Dermis microvascular lymphatic vessel endothelial cell (primary cell): ENCODE measurements around the gene STOML1. TPM values are rescaled to one million over a fixed set of nuclear protein-coding genes. Genes with fewer than 3 reads are reported as not detected.
"Not testable (repeated sequence)": the region's sequence is repeated elsewhere in the genome, so short reads cannot be mapped to it uniquely, and the experiment has no call there.

ENCODE experiments used
- DNase-seq, 2 donors: peaks; one replicate each; pipeline versions ENCODE4 v3.0.0 to v3.0.0-alpha.2; 2010; ENCODE audit warnings: low read depth in 2 of 2
- total RNA-seq: library from RNA; depleted of rRNA; stranded (reverse); fragments of >200 nt; gene quantifications from 2 replicates; pipeline ENCODE4 v1.2.1, GENCODE V29; 2014

The STOML1 gene
- total RNA-seq, 1 donor from 2014 or later: 8.6 TPM

DNA sequence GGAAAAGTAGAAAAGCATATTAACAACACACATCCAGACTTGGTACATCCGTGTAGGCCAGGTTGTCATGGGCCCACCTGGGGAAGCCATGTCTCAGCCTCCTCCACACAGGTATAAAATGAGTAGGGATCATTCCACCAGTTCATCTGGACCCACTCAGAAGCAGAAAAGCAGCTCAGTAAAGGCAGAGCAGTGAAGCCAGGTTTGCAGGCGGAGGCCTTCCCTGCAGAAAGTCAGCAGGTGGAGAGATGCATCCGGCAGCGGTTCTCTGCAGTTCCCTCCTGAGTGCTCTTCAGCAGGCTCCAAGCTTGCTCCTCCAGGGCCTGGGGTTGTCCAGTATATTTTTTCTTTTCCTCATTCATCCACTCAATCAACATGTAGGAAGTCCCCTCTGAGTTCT is 43.7 kb downstream of the STOML1 start:
- DNase-seq: no peak

DNA sequence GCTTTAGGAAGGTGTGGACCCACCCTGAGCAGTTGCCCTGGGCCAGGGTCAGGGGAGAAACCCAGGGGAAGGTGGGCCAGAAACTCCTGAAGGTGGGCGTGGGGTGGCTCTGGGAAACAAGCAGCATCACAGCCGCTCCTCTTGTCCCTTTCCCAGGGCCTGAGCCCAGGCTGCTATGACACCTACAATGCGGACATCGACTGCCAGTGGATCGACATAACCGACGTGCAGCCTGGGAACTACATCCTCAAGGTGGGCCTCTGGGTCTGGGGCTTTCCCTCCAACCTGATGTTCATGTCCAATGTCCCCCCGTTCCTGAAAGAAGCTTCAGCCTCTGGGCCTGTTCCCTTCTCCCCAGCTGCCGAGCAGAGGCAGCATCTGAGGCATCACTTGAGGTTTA is 44.4 kb downstream of the STOML1 start:
- DNase-seq: no peak

DNA sequence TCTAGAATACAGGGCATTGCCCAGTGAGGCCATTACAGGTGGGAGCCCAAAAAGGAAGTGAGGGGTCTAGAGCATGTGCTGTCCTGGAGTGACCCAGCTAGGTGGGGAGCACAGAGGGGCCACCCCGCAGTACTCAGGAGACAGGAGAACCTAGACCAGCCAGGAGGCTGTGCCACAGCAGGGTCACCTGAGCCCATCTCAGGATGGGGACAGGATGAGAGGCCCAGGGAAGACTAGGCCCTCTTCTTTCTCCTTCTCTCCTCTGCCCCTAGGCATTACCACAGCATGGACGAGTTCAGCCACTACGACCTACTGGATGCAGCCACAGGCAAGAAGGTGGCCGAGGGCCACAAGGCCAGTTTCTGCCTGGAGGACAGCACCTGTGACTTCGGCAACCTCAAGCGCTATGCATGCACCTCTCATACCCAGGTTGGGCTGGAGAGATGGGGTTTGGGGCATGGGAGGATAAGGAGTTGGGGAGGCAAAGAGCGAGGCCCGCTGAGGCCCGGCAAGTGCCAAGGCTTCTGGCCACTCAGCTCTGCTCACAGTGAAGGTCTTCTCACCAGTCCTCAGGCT is 45.2 kb downstream of the STOML1 start:
- DNase-seq: no peak

DNA sequence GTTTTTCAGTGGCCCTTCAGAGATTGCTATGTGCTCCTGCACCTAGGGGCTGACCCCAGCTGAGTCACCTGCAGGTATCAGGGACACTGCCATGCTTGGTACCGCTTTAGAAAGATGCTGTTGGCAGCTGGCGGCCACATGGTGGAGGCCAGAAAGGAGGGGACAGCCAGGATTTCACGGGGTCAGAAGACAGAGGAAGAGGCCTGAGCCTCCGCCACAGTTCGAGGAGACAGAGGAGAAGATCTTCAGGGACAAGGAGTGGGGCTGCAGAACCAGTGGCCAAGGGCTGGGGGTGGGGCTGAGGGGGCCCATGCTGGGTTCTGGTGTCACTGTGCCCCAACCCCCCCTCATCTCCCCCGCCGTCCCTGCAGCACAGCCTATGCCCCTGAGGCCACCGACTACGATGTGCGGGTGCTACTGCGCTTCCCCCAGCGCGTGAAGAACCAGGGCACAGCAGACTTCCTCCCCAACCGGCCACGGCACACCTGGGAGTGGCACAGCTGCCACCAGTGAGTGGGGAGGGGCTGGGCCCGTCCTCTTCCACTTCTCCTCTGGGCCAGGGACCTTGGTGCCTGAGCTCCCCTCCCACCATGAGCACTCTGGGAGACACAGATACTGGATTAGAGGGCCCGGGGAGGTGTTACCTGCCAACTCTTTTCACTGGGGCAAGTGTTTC is 45.9 kb downstream of the STOML1 start:
- DNase-seq: no peak

DNA sequence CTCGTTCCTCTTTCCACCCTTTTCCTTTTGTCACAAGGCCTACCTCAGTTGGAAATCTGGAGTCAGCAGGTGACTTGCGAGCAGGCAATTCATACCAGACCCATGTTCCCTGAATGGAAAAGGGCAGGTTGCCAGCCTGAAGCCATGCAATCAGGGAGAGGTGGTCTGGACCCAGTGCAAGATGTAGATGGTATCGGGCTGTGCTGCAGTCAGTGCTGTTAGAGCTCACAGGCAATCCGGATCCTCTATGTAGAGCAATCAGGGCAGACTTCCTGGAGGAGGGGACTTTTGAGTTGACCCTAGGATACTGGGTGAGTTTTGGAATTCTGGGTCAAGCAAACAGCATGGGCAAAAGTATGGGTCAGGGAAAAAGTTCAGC is 47.0 kb downstream of the STOML1 start:
- no peak for DNase-seq

DNA sequence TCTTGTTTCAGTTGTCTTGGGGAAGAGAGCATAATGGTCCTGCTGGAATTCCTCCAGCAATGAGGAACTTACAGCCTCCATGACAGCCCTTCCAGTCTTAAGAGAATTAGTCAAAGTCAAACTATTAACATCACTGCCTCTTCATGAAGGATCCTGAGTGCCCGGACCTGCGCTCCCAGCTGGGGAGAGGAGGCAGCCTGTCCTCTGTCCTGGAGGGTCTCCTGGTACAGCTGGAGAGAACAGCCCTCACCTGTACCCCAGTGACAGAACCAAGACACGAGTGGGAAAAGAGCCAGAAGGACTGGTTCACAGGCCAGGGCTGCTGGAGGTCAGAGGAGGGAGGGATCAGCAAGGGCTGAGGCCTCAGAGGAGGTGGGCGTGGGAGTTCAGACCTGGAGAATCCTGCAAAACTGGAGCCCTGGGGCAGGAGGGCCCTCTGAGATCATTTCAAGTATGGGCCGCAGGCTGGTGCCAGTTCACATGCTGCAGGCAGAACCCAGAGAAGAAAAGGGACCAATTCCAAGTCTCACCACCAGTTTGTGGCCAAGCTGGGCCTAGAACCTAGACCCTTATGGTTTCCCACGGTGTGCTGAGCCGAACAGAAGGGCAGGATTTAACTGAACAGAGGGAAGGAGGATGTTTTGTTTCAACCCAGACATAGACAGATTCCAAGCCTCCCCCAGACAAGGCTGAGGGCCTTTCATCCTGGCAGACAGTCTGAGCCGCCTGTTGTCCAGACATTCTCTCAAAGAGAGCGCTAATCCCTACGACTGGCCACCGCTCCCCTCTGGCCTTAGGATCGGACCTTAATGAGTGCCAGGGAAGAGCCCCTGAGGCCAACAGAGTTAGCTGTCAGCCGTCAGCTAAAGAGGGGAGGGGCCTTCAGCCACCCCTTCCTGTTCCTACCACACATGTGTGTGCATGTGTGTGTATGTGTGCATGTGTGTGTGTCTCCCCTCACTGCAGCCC is 47.6 kb downstream of the STOML1 start:
- no peak for DNase-seq

DNA sequence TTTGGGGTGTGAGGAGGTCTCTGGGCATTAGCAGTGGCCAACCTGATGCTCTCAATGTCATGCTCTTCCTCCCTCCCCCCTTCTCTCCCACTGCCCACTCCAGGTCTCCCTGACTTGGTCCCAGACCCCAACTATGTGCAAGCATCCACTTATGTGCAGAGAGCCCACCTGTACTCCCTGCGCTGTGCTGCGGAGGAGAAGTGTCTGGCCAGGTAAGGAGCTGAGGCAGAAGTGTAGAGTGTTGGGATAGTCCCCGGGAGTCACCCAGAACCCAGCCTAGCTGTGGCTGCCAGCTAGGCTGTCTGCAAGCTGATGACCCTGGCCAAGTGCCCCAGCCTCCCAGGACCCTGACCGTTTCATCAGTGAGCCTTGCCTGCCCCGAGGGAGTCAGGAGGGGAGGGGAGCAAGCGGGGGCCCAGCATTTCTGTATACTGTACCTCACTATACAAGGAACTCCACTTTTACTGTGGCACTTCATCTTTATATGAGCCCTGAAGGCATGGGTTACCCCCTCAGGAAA is 49.3 kb downstream of the STOML1 start:
- no peak for DNase-seq

DNA sequence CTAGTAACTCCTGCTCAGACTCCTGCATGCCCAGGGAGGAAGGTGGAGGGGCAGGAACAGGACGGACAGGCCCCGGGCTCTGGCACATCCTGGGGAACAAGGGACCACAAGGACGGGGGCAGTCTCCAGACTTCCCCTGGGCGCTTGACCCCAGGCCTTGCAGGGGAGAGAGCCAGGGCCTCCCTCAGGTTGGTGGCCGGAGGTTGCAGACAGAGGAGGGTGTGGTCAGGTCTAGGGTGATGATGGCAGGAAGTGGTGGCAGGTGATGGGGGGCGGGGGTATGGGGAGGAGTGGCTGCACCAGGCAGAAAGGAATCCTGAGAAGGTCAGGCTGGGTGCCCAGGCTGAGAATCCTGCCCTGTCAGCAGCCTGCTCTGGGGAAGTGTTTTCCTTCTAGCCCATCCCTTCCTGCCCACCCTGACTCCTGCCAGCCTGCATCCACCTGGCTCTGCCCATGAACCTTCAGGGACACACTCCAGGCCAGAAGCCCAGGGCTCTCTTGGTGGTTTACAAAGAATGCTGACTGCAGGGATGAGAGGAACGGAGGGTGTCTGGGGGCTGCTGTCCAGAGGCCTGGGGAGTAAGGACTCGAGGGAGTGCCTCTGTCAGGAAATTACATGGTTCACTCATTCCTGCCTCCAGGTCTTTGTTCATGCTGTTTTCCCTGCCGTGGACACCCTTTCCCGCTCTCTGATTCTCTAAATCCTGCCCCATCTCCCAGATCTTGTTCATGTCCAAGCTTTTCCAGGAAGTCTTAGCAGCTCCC is 50.0 kb downstream of the STOML1 start:
- no peak for DNase-seq

DNA sequence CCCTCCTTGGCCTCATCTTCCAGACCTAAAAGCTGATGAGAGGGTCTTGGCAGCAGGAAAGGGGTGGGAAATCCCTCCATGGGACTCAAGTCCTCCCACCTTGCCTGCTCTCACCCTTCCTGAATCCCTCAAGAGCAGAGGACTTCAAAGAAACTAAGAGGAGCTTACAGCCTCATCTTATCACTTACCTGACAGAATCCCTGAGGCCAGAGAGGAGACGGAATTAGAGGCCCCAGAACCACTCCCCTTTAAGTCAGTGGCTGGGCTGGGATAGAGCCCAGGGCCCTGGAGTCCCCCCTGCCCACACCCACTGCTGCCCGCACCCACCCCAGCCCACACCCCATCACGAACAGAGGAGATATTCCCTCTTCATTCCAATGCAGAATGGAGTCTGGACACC is 50.6 kb downstream of the STOML1 start:
- DNase-seq: no peak

DNA sequence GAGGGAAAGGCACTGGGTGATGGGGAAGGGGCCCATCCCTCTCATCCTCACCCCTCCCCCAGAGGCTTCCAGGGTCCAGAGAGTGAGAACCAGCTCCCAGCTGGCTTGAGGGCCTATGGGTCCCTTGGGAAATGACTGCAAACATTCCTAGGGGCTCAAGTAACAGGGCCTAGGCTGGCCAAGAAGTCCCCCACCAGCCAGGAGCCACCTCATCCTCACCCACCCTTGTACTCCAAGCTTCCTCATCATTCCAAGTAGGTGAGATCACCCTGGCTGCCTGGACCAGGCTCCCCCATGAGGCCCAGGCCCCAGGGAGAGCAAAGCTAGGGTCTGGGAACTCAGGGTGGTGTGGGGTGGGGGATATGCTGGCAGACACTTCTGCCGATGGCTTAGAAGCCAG is 51.1 kb downstream of the STOML1 start:
- DNase-seq: no peak

DNA sequence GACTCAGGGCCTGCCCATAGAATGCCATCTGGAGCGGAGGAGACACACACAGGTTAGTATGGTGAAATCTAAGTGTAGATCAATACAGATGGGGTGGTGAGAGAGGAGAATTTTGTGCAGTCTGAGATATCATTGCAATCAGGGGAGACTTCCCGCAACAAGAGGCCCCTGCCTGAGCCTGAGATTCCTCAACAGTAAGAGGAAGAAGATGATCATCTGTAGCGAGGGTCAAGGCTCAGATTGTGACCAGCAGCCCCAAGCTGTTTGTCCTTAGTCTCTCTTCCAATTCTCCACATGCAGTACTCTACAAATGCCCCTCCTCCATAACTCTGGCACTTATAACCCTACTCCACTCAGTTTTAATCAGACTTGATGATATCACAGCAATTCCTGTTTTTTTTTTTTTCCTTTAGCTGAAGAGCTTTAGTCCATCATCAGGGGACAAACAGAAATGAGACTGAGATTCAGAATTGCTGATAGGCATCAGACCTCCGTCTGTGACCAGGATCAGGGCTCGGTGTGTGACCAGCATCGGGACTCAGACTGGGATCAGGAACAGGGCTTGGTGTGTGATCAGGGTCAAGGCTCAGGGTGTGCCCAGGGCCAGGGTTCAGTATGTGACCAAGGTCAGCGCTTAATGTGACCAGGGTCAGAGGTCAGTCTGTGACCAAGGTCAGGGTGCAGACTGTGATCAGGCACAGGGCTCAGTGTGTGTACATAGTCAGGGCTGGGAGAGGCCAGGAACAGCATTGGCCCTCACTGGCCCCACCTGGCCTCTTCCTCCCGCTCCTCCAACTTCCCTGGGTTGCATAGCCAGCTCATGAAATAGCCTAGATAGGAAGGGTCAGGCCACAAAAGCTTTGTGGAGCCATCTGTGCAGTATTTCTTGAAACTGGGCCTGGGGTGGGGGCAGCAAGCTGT is 51.8 kb downstream of the STOML1 start:
- no peak for DNase-seq

DNA sequence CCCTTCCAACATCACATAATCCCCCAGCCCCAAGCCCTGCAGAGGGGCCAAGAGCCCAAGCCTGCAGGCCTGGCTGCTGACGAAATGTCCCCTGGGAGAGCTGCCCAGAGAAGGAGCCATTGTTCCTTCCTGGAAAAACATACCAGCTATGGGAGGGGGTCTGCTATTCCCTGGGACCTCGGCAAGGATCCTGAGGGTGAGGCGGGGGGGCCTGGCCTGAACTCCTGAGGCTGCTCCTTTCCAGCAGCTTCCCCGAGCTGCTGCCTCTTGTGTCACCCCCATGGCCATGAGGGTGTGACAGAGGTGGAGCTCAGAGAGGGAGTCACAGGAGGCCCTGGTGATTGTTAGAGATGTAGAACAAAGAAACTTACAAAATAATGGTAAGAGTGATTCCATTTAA is 53.0 kb downstream of the STOML1 start:
- no peak for DNase-seq

DNA sequence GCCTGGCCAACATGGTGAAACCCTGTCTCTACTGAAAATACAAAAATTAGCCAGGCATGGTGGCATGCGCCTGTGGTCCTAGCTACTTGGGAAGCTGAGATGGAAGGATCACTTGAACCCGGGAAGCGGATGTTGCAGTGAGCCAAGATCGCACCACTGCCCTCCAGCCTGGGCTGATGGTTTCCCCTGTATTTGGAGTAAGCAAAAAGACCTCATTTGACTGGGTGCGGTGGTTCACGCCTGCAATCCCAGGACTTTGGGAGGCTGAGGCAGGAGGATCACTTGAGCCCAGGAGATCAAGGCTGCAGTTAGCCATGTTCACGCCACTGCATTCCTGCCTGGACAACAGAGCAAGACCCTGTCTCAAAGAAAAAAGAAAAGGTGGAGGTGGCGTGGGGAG is 53.6 kb downstream of the STOML1 start:
- DNase-seq: not testable (repeated sequence)

DNA sequence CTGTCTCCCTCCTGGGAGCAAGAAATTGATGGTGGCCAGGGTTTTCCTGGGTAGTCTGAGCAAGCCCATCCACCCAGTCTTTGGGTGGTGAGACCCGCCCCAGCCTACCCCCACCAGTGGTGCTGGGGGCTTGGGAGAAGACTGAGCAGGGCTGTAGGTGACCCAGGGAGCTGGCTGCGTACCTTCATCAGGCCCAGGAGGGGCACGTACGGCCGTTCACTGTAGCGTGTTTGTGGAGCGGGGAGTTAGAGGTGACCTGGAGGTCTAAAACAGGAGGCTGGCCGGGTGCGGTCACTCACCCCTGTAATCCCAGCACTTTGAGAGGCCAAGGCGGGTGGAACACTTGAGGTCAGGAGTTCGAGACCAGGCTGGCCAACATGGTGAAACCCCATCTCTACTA is 54.4 kb downstream of the STOML1 start:
- DNase-seq: no peak

DNA sequence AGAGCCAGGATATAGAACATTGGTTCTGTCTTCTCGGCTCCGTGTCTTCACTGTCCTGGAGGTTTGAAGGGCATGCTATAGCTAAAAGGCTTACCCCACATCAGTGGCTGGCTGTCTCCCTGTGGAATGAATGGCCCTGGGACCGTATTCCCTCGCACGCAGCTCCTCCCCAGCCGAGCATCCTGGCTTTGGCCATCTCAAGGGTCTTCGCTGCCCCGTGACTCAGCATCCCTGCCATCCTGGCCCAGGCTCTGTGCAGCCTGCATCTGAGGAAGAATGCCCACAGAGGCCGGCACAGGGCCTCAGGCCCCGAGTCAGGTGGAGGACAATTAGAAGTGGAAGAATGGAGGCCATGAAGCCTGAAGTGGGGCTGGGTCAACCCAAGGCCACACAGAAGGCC is 54.8 kb downstream of the STOML1 start:
- no peak for DNase-seq

DNA sequence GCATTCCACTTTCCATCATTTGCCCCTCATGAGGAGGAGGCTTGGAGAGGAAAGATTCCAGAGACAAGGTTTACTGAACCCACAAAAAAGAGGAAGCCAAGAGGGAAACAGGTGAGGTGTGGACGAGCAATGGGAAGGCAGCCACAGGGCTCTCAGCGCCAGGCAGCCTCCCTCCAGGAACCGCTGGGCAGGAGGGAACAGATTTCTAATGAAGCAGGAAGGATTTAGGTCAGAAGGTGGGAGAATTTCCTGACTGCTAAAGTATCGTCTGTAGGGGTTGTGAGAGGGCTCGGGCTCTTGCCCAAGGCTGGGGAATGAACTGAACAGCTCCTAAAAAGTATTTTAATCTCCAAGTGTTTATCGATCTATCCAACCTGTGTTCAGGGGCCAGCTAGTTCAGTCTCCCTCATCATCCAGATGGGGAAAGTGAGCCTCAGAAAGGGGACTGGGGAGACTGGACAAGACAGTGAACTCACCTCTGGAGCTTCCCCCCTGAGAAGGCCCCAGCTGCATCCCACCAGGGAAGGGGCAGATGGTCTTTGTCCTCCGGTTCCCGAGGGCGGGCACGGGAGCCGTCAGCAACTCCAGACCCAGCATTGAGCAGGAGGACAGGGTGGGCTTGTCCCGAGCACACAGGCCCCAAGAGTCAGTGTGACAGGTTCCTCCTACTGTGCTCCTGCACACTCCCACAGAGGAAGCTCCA is 55.4 kb downstream of the STOML1 start:
- DNase-seq: no peak

DNA sequence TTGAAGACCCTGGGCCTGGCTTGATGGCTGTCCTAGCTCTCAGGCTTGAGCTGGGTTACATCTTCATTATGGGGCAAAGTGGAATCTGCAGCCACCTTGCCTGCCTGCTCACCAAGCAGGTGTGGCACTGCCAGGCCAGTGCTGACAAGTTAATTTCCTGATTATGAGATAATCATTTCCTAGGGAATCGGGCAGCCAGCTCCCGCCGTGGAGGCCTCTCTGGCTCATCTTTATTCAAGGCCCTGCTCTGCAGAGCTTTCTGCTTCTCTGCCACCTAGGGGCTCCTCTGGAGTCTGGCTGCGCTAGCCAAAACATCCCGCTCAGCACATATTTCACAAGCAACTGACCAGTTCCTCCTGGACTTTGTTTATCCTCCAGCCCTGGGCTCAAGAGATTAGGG is 55.9 kb downstream of the STOML1 start:
- peak in 1 of 2 donors; percentile 40 for DNase-seq

DNA sequence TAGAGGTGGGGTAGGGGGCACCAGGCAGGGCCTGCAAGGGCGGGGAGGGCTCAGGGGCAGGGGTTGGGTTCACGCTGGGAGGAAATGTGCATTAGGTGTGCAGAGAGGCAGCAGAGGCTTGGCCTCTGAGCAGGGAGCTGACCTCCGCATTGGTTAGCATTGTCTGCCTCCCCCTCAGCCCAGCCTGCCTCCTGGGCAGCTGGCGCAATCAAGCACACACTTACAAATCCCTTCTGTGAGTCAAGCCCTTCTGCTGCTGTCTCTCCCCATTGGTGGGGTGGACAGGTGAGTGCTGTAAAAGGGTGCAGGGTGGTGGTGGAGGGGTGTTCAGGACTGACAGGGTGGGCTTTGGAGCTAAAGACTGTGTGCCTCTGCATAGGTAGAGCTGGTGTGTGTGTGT is 56.5 kb downstream of the STOML1 start:
- no peak for DNase-seq

DNA sequence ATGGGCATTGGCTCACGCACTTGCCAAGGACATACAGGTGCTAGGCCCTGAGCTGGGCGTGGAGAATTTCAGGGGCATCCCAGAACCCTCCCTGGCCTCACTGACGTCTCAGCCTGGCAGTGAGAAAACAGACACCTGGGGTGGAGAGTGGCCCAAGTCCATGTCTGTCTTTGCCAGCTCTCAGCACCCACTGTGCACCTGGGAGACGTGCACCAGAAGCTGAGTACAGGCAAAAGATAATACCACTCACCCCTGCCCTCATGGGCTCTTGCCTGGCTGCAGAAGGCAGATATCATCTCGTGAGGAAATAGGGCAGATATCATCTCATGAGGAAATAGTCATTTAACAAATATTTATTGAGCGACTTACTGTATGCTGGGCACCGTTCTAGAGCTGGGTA is 57.8 kb downstream of the STOML1 start:
- DNase-seq: no peak
